GM18517 (cell line): Measurements from ENCODE around the gene ERC2.

Experiments used
- ATAC-seq: cut with Tn5 transposase; IDR thresholded peaks from one replicate; pipeline ENCODE4 v1.9.1; 2021; ENCODE audit warnings: mild to moderate bottlenecking, moderate library complexity; ENCODE audit not compliant: unreplicated experiment

The ERC2 gene

DNA sequence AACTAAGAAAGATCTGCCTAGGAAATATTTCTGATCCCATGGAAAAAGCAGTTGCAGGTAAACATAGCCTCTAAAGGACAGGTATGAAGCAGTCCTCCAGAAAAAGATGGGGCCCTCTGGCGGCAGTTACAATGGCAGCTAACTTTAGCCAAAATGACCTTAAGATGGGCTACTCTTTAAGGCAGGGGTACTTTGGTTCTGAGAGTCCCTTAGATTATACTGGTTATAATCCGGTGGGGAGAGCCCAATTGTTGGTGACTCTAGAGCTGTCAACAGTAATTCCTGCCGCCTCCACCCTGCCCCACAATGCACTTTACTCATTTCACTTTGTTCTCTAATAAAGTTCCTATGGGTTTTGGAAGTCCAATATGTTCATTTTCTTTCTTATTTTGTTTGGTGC, 568.4 kb downstream of the ERC2 start:
- ATAC-seq = no peak

DNA sequence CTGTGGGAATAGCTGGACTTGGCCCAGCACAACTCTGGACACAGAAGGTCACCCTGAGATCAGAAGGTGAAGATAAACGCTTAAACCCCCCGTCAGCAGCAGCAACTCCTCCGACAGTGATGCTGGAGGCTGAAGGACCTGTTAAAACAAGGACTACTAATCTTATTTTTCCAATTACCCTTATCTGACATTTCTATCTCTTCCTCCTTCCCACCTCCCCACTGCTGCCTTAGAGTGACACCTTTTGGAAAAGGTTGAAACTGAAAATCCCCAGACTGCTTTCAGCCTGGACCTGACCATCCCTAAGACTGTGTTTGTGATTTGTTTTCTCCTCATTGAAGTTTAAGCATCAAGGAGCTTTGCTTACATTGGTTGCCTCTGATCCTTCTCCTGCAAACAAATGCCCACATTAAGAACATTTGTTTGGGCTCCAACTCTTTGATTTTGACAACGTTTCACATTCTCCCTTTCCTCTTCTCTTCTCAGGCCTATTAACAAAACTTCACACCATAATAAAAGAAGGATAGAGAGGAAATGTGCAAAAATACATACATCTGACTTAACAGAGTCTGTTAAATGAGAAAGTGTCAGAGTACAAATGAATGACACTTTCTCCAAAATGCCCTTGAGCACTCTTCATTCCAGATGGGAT, 570.6 kb downstream of the ERC2 start:
- ATAC-seq = no peak

DNA sequence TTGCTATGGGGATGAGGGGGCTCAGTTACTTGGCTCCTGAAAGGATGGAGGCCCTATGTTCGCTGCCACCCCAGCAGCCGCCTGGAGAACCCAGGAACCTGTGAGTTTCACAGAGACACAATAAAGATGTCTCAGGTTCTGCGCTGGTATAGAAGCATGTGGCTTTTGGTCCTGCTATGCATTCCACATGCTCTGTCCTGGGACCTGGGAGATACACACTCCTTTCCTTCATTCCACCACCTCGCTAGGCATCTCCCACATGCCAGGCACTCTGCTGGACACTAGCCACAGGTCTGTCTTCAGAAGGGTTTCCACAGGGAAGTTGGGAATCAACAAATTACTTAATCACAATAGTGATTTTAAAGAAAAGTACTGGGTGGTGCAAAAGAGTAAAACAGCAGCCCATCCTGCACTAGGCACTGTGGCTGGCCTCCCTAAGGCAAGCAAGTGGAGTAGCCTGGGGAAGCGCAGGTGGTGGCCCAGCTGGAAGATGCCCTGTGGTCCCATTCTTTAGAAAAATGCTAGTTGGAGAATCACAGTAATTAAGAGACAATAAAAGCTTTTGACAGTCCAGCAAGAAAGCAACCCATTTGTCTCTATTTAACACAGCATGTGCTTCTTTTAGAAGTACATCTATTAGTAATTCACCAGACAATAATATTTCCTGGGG, 572.2 kb downstream of the ERC2 start:
- no peak for ATAC-seq

DNA sequence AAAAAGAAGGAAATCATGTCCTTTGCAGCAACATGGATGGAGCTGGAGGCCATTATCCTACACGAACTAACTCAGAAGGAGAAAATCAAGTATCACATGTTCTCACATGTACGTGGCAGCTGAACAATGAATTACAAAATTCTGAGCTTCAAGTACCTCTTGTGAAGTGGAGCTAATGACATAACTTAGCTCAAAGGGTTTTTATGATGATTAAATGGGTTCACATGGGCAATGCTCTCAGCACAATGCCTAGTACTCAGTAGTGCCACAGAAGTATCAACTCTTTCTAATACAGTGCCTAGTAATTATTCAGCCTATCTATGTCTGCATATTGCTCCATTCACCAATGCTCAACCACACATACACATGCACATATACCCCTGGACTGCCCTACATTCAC, 573.7 kb downstream of the ERC2 start:
- ATAC-seq = no peak

DNA sequence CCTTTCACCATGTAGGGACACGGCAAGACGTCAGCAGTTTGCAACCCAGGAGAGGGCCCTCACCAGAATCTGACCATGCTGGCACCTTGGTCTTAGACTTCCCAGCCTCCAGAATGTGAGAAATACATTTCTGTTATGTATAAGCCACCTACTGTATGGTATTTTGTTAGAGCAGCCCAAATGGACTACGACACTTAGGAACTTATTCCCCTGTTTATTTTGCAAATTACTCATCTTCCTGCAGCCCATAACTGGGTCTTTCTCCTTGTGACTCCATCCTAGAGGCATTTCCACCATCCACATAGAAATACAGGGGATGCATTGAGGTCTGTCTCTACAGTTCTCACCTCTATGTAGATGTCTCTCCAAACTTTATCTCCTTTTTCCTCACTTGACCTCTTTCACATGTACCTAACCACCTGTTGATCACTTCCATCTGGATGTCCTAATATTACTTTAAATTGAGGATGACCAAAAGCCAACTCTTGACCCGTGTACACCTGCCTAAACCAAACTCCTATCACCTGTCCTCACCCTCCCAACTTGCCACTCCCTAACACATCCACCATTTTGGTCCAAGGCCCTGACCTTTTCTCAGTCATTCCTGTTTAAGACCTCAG, 575.1 kb downstream of the ERC2 start:
- no peak for ATAC-seq

DNA sequence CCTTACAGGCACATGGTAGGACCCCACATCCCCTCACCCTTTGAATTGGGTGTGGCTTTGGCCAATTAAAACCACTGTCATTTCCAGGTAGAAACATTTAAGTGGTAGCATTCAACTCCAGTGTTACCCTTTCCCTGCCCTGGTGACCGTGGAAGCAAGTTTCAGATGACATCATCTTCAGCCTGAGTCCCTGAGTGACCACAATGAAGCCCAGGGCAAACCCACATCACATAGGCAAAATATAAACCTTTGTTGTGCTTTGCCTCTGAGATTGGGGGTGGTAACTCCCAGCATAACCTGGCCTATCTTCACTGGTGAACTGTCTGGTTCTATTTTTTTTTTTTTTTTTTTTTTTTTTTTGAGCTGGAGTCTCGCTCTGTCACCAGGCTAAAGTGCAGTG, 577.2 kb downstream of the ERC2 start:
- no peak for ATAC-seq

DNA sequence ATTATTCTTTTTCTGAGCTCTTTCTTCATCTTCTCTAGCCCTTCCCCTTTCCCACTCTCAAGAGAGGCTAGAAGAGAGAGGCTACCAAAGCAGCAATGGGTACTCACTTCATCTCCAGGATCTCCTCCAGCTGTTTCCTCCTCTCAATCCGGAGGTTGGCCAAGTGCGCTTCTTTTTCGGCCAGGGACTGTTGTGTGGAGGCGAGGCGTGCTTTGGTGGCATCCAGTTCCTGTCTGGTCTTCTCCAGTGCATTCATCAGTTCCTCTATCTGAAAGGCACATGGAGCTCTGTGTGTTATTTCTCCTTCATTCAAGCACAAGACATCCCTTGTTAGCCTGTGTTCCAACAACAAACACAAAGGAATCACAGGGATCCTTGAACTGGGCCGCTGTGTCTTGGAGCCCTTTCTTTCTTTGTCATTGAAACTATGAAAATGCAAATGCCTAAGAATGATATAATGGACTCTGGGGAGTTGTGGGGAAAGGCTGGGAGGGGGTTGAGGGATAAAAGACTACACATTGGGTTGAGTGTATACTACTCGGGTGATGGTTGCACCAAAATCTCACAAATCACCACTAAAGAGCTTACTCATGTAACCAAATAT, 579.9 kb downstream of the ERC2 start:
- no peak for ATAC-seq

DNA sequence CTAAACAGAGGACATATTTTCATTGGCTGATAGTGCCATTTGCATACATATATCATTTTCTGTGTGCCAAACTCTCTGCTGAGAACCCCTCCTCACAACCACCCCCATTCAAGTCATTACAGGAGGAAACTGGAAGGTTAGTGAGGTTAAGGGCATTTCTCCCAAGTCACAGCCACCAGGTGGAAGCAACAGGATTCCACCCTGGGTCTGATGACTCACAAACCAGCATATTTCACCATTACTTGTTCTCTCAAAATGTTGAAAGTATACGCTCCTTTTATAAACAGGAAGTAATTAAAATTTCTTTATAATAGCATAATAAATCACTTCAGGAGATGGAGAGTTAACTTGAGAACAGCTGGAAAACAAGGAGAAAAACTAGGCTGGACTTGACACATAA, 582.5 kb downstream of the ERC2 start:
- no peak for ATAC-seq

DNA sequence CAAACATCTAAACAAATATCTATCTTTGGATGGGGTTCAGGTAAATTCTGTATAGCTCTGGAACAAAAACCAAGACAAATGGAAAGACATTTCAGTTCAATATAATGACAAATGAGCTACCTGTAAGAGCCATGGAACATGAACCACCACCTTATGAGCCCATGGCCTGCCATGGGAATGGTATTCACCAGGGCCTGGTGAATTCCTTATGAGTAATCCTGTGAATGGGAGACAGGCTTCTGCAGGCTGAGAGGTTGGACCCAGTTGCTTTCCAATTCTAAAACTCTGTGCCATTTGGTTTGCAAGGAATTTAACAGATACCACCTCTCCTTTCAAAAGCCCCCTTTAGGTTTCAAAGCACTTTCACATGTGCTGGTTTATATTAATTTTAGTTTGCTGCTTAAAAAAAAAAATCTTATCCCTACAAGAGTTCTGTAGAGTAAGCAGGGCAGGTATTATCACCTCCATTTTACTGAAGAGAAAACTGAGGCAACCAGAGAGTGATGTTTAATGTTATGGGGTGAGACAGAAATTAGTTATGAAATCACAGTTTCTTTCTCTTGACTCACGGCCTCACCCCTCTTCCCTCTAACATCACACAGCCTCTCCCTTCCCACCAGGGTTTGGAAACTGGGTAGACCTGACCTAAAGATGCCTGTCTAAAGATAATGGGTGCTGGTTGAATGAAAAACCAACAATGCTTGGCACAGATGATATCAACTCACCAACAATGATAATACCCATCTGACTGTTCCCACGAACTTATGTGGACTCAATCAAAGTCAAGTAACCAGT, 583.6 kb downstream of the ERC2 start:
- no peak for ATAC-seq

DNA sequence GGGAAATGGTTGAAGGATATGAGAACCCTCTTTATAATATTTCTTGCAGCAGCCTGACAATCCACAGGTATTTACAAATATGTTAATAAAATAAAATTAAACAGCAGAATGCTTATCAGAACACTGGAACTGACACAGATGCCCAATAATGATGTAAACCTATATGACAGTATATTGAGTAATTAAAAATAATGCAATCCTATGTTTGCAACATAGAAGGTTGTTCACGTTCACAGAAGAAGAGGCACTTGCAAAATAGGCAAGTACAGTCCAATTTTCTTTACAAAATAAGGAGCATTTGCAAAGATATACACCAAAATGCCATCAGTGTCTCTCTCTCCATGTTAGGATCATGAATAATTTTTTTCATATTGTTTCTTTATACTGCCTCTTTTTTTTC, 584.2 kb downstream of the ERC2 start:
- ATAC-seq = no peak

DNA sequence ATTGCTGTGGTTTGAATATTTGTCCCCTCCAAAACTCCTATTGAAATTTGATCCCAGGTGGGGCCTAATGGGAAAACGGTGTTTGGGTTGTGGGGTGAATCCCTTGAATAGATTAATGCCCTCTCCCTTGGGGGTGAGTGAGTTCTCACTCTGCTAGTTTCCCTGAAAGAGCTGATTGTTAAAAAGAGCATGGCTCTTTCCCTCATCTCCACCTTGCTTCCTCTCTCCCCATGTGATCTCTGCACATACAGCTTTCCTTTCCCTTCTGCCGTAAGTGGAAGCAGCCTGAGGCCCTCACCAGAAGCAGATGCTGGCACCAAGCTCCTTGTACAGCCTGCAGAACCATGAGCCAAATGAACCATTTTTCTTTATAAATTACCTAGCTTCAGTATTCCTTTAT, 586.3 kb downstream of the ERC2 start:
- ATAC-seq = no peak

DNA sequence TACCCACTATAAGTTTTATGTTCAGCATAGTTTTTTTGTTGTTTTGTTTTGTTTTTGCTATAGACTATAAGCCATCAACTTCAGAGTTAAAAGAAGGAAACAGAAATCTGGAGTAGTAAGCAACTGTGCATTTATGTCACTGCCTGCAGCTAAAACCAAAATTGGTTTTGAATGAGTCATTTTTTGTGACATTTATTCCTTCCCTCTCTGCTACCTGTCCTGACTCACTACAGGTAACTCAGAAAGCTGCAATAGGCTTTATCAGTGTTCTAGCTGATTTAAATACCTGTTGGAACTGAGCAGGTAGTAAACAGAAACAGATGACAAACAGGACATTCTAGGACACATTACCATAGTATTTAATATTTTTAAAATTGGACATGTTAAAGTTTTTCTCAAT, 587.9 kb downstream of the ERC2 start:
- ATAC-seq = no peak

DNA sequence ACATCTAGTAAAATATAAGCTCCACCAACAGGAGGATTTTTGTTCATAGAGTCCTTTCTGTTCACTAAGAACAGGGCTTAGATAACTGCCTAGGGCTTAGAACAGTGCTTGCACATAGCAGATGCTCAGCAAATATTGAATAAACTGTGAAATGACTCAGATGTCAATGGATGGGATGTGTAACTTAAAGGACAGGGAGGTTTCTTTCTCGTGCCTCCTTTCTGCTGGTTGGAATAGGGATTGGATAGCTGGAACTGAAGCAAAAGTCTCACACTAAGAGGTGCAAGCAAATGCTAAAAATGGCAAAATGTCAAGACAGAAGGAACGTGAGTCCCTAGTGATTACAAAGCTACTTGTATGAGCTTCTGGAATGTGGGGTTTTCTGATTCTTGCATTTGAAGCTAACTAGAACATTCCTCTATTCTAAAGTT, 588.4 kb downstream of the ERC2 start:
- no peak for ATAC-seq

DNA sequence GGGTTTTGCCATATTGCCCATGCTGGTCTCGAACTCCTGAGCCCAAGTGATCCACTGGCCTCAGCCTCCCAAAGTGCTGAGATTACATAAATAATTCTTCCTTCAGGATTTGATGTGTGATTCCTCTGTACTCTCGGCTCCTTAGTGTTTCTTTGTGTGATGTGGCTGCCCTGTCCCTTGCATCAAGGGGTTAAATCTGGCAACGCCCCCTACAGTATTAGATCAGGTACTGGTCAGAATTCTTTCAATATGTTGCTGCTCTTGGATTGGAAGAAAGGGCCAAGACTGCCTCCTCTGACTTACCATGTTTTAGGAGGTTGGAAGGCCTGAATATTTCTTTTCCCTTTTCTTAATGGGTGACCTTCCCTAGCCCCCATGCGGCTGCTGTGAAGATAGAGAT, 590.6 kb downstream of the ERC2 start:
- ATAC-seq = no peak

DNA sequence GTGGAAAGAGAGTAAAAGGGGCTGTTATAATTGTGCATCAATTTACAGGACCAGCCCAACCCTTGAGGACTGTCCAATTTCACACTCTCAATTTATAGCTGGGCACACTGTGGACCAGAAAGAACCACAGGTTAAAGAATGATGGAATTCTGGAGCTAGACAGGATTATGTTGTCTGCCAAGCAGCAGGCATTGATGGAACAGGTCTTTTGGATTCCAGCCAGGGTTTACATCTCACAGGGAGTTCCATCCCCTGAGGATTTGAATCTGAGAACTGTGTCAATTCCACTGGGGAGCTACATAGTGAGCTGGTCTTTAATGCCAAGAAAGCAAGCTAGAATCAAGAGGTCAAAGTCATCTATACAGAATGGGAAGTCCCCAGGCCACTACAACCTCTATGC, 591.7 kb downstream of the ERC2 start:
- no peak for ATAC-seq

DNA sequence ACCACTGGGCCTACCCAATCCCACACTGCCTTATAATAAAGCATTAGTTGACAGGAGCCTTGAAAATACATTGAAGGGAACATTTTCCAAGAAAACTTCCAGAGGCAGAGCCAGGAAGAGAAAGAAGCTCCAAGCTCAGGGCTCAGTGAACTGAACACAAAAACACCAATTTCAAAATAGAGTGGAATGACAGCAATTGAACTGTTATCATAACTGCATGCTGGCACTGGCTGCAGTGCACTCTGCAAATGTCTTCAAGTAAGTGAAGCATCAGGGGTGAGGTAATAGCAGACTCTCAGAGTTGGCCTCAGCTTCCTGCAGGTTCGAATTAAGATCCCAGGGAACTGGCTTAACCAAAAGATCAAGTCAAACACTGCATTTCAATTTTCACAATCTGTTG, 593.2 kb downstream of the ERC2 start:
- ATAC-seq = no peak

DNA sequence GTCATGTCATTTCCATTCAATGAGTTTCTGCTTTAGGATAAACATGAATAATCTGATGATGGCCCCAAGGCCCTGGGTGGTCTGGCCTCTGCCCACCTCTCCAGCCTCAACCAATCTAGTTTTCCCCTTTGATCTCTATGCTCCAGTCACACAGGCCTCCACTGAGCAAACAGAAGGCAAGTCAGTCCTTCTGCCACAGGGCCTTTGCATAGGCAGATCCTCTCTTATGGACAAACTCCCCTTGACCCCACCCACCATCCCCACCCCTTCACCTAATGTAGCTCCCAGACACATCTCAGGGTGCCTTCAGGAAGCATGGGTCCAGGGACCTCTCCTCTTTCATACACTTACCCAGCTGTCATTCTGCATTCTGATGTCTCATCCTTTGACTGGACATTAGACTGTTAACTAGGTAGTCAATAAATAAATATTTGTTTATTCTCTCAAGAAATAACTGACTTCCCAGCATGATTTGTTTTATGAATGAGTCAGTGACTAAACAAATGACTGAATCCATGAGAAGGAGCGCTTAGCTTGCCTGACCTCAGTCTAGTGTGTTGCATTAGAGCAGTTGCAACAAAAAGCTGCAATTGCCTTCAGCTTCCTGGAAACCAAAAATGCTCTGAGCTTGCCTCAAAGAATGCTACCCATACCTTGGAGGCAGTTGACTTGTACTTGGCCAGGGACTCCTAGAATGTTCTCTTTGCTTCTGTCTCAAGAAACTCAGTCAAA, 594.6 kb downstream of the ERC2 start:
- ATAC-seq = no peak

DNA sequence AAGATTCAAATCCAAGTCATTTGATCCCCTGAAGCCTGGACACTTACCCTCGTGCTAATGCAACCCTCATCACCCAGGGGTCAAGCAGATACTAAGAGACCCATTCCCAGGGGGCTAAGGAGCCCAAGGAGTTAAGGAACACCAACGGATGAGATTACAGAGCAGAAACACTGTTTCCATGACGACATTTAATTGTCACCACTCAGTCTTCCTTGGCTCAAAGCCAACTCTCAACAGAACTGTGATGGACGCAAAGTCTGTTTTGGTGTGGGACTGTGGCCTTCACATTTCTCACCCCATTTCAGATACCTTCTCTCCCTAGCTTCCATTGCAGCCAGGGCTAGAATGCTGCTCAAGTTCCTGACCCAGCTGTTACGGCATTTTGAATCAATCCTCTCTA, 597.7 kb downstream of the ERC2 start:
- ATAC-seq = no peak

DNA sequence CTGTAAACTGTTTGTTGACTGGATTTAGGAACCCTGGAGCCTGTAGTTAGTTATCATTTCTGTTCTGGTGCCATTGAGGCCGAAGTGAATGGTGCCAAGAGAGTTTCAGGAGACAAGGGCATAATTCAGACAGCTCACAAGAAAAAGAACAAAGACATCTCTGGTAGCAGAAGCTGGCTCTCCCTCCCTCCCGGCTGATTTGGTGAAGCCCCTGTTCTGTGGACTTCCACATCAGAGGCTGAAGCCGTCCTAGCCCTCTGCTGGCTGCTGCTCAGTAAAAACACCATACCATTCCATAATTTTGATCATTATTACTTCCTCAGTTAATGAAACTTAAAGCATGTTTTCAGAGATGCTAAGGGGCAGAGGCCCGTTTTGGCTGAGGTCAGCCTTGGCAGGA, 599.9 kb downstream of the ERC2 start:
- no peak for ATAC-seq

DNA sequence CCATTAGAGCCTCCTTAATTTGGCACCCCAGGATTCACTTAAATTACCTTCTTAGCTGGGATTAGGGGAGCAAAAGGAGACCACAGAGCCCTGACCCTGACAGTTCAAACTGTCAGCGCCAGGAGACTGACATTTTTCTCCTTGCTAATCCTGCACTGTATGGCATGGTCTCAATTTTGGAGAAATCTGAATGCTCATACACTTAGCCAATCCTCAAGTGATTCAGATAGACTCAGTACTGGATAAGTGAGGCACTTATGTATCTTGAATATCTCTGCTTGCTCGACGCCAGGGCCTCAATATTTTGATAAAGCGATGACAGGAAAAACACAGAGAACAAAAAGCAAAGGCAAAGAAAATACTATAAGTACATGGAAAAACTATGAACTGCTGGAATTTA, 605.2 kb downstream of the ERC2 start:
- ATAC-seq = no peak
